Fibroblast of pulmonary artery (primary cell): ENCODE measurements around the gene FHIT.
"Not testable (repeated sequence)": the region's sequence is repeated elsewhere in the genome, so short reads cannot be mapped to it uniquely, and the experiment has no call there.

Source experiments
- DNase-seq: peaks from one replicate; pipeline ENCODE4 v3.0.0-alpha.2; 2010; ENCODE audit warnings: low read depth
- H3K4me3 ChIP-seq: replicated peaks from 2 replicates; pipeline ENCODE4 v1.5.1; 2011; ENCODE audit warnings: low read depth, mild to moderate bottlenecking, control low read depth, low read length, moderate library complexity
- TF ChIP-seq, protein P1 (sequence below): IDR thresholded peaks from 2 replicates; pipeline ENCODE4 v1.5.1; 2011; ENCODE audit warnings: mild to moderate bottlenecking, control low read depth, low read length, inconsistent platforms; ENCODE audit errors: missing control alignments

Gene FHIT

GRCh38 chr3:59937201-59937600 lies 1314.1 kb downstream of the FHIT start:
- TF ChIP-seq, protein P1, sequence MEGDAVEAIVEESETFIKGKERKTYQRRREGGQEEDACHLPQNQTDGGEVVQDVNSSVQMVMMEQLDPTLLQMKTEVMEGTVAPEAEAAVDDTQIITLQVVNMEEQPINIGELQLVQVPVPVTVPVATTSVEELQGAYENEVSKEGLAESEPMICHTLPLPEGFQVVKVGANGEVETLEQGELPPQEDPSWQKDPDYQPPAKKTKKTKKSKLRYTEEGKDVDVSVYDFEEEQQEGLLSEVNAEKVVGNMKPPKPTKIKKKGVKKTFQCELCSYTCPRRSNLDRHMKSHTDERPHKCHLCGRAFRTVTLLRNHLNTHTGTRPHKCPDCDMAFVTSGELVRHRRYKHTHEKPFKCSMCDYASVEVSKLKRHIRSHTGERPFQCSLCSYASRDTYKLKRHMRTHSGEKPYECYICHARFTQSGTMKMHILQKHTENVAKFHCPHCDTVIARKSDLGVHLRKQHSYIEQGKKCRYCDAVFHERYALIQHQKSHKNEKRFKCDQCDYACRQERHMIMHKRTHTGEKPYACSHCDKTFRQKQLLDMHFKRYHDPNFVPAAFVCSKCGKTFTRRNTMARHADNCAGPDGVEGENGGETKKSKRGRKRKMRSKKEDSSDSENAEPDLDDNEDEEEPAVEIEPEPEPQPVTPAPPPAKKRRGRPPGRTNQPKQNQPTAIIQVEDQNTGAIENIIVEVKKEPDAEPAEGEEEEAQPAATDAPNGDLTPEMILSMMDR: no peak
- H3K4me3 ChIP-seq: no peak overlapping the region
- no peak for DNase-seq

GRCh38 chr3:59936472-59936871 lies 1314.8 kb downstream of the FHIT start:
- DNase-seq: no peak

DNA sequence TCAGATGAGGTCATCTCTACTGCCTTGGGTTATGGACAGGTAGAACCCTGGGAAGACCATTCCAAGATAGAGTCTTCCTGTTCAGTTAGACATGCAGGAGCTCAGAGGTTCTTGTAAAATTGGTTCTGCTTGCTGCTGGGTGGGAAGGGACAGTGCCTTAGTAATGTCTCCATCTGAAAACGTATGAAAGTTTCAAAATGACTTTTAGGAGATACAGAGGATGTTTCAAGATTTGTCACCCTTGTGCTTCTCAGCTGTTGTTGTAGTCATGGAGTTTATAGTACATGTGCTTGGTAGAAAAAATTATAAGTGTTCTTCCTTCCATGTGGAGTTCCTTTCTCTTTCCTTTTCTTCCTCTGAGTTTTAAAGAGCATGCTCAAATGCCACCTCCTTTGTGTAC lies 1316.2 kb downstream of the FHIT start:
- DNase-seq: no peak
- H3K4me3 ChIP-seq: no peak overlapping the region
- TF ChIP-seq, protein P1: no peak

More at GRCh38 chr3:59936472-59936871, 1314.8 kb downstream of the FHIT start:
- TF ChIP-seq, protein P1: no peak
- no peak overlapping the region for H3K4me3 ChIP-seq

DNA sequence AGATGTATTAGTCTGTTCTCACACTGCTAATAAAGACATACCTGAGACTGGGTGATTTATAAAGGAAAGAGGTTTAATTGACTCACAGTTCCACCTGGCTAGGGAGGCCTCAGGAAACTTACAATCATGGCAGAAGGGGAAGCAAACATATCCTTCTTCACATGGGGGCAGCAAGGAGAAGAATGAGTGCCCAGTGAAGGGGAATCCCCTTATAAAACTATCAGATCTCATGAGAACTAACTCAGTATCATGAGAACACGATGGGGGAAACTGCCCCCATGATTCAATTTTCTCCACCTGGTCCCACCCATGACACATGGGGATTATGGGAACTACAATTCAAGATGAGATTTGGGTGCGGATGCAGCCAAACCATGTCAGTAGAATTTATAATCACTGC lies 1316.7 kb downstream of the FHIT start:
- not testable (repeated sequence) for H3K4me3 ChIP-seq, DNase-seq

DNA sequence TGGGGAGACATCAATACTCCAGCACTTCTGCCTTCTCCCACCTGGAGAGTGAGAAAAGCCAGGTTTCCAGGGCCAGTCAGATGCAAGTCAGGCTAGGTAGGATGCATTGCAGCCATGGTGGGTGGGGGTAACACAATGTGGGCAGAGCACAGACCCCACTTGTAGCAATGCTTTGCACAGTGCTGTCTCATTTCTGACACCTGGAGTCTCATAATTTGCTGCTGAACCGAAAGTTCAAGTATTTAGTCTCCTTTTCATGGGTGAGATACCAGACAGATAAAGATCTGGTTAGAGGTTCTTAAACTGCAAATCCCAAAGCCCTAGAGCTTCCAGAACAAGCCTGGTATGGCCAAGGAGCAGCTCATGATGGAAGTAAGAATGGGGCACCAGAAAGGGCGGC lies 1321.1 kb downstream of the FHIT start:
- no peak overlapping the region for H3K4me3 ChIP-seq
- DNase-seq: no peak
- TF ChIP-seq, protein P1: no peak

GRCh38 chr3:59927056-59927455 lies 1324.2 kb downstream of the FHIT start:
- TF ChIP-seq, protein P1: no peak
- H3K4me3 ChIP-seq: no peak overlapping the region

GRCh38 chr3:59925946-59926345 lies 1325.3 kb downstream of the FHIT start:
- no peak overlapping the region for H3K4me3 ChIP-seq
- DNase-seq: no peak
- TF ChIP-seq, protein P1: no peak

More at GRCh38 chr3:59927056-59927455, 1324.2 kb downstream of the FHIT start:
- no peak for DNase-seq
